ENCODE data around the gene DMRT2.

The DMRT2 gene

DNA sequence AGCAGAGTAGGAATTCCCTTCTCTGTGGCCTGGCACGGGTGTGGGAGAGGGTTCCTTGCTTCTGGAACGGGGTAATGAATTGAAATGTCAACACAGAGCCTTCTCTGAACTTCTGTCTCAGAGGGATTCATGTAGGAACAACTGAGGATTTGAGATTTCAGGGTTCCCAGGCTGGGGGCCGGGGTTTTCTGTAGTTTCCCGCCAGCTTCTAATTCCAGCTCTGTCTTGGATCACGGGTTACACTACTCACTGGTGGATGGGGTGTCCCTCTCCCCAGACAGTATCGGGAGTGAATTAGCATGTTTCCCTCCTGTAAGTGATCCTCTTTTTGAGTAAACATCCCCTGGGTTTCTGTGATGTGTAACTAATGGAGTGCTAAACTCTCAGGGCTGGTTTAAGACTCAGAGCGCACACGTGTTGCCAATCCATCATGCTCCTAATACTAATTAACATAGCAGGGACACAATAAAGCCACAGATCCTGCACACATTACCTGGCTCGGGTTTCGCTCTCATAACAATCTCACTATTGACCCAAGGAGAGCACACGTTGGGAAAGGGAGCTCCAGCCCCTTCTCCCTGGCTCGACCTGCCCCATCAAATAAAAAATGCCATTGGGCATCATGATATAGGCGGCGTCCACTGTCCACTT is 18.1 kb upstream of the DMRT2 start:
- Histone ChIP-seq H4K20me1 (ENCODE audit: control insufficient read depth, insufficient read depth, low read depth, low read length) (no peaks in the 10 kb centered on the region), H3K9me2 (replicated peaks; ENCODE audit: control insufficient read depth, low read length) (no peaks in the 10 kb centered on the region), H3K4me2 (ENCODE audit: low read length) (no peak overlapping the region), H3K79me2 (ENCODE audit: control insufficient read depth, low read length) (no peaks in the 10 kb centered on the region), H3F3A (ENCODE audit: control insufficient read depth, insufficient read depth) (no peaks in the 10 kb centered on the region), H3K4me1 (ENCODE audit: control insufficient read depth, low read length) (no peaks in the 10 kb centered on the region), H3K27ac (ENCODE audit: low read depth, low read length) (no peak overlapping the region), H3K27me3 (ENCODE audit: control insufficient read depth, low read length) (peaks cover 6% of the 10 kb centered on the region; the same call in 1 of the 2 replicates), H3K36me3 (ENCODE audit: control insufficient read depth, low read length) (no peaks in the 10 kb centered on the region), H3K4me3 (ENCODE audit: low read length) (no peak overlapping the region), H3K9me3 (ENCODE audit: control insufficient read depth, insufficient read depth, low read length) (no peaks in the 10 kb centered on the region)
- no peak for TF ChIP-seq EZH2phosphoT487 (IDR thresholded peaks at IDR 0.05; ENCODE audit: borderline replicate concordance, low read length)
- TF ChIP-seq, protein P1, sequence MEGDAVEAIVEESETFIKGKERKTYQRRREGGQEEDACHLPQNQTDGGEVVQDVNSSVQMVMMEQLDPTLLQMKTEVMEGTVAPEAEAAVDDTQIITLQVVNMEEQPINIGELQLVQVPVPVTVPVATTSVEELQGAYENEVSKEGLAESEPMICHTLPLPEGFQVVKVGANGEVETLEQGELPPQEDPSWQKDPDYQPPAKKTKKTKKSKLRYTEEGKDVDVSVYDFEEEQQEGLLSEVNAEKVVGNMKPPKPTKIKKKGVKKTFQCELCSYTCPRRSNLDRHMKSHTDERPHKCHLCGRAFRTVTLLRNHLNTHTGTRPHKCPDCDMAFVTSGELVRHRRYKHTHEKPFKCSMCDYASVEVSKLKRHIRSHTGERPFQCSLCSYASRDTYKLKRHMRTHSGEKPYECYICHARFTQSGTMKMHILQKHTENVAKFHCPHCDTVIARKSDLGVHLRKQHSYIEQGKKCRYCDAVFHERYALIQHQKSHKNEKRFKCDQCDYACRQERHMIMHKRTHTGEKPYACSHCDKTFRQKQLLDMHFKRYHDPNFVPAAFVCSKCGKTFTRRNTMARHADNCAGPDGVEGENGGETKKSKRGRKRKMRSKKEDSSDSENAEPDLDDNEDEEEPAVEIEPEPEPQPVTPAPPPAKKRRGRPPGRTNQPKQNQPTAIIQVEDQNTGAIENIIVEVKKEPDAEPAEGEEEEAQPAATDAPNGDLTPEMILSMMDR (IDR thresholded peaks at IDR 0.05; ENCODE audit: low read depth, low read length, poor library complexity, severe bottlenecking), result no peak

DNA sequence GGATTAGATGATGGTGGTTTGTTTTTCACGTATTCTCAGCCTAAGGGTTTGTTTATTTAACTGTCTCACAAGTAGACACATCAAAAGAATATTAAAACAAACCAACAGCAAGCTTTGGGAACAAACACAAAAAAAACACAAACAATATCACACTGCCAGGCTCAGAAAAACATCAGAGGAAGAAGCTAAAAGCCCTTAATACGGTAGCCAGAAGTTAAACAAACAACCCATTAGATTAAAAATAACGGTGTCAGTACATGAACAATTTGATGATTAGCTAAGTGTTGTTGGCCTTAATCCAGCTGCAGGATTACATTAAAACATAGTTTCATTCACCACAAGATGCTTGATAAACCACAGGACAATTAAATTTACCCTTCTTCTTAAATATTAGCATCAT is 15.9 kb upstream of the DMRT2 start:
- H3K79me2 ChIP-seq (ENCODE audit: control insufficient read depth, low read length), result no peaks in the 10 kb centered on the region
- no peaks in the 10 kb centered on the region for H3K9me3 ChIP-seq (ENCODE audit: control insufficient read depth, insufficient read depth, low read length)
- H3K4me3 ChIP-seq (ENCODE audit: low read length), result no peak overlapping the region
- no peaks in the 10 kb centered on the region for H3K36me3 ChIP-seq (ENCODE audit: control insufficient read depth, low read length)
- H4K20me1 ChIP-seq (ENCODE audit: control insufficient read depth, insufficient read depth, low read depth, low read length), result no peaks in the 10 kb centered on the region
- no peak for TF ChIP-seq EZH2phosphoT487 (IDR thresholded peaks at IDR 0.05; ENCODE audit: borderline replicate concordance, low read length)
- TF ChIP-seq, protein P1 (IDR thresholded peaks at IDR 0.05; ENCODE audit: low read depth, low read length, poor library complexity, severe bottlenecking), result no peak
- no peak overlapping the region for H3K4me2 ChIP-seq (ENCODE audit: low read length)
- H3F3A ChIP-seq (ENCODE audit: control insufficient read depth, insufficient read depth), result no peaks in the 10 kb centered on the region
- H3K27me3 ChIP-seq (ENCODE audit: control insufficient read depth, low read length), result peaks cover 13% of the 10 kb centered on the region; the same call in 1 of the 2 replicates
- no peaks in the 10 kb centered on the region for H3K4me1 ChIP-seq (ENCODE audit: control insufficient read depth, low read length)
- H3K9me2 ChIP-seq (replicated peaks; ENCODE audit: control insufficient read depth, low read length), result no peaks in the 10 kb centered on the region
- H3K27ac ChIP-seq (ENCODE audit: low read depth, low read length), result no peak overlapping the region

DNA sequence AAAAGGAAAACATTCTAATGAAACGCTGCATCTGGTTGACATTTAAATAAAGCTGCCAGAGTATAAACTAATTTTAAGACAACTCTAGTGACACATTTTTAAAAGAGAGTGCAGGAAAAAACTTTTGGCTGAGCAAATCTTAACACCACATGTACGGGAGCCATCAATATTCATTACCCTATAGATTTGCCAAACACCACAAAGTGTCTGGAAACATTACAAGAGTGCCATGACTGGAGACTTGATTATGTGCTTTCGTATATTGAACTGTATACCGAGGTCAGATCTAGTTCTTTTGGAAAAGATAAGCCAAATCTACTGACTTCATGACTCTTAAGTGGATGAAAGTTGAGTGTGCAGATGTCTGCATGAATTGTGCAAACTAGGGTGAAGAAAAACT is 10.6 kb upstream of the DMRT2 start:
- Histone ChIP-seq H3K4me2 (ENCODE audit: low read length) (no peak overlapping the region), H3K4me1 (ENCODE audit: control insufficient read depth, low read length) (no peaks in the 10 kb centered on the region), H4K20me1 (ENCODE audit: control insufficient read depth, insufficient read depth, low read depth, low read length) (no peaks in the 10 kb centered on the region), H3K9me3 (ENCODE audit: control insufficient read depth, insufficient read depth, low read length) (no peaks in the 10 kb centered on the region), H3K9me2 (replicated peaks; ENCODE audit: control insufficient read depth, low read length) (no peaks in the 10 kb centered on the region), H3K27ac (ENCODE audit: low read depth, low read length) (no peak overlapping the region), H3K27me3 (ENCODE audit: control insufficient read depth, low read length) (peaks cover 10% of the 10 kb centered on the region; the same call in 1 of the 2 replicates), H3K36me3 (ENCODE audit: control insufficient read depth, low read length) (no peaks in the 10 kb centered on the region), H3K4me3 (ENCODE audit: low read length) (no peak overlapping the region), H3F3A (ENCODE audit: control insufficient read depth, insufficient read depth) (no peaks in the 10 kb centered on the region), H3K79me2 (ENCODE audit: control insufficient read depth, low read length) (no peaks in the 10 kb centered on the region)
- TF ChIP-seq, protein P1 (IDR thresholded peaks at IDR 0.05; ENCODE audit: low read depth, low read length, poor library complexity, severe bottlenecking), result no peak
- no peak for TF ChIP-seq EZH2phosphoT487 (IDR thresholded peaks at IDR 0.05; ENCODE audit: borderline replicate concordance, low read length)

All from DOHH2 (cell line).